H1 (cell line): ENCODE data around the gene ANKS1B. TPM values are rescaled to one million over a fixed set of nuclear protein-coding genes. Genes with fewer than 3 reads are reported as not detected.

Experiments used
- CTCF ChIA-PET: fragments of 300-600 bp; sonication (Branson Sonifier 250); formaldehyde crosslinking; loops from one replicate; lab custom pipeline; 2021; ENCODE audit not compliant: partially characterized antibody; lab: Charles Lee
- POLR2A ChIA-PET: fragments of 300-600 bp; sonication (Branson Sonifier 250); formaldehyde crosslinking; loops from one replicate; lab custom pipeline; 2021; ENCODE audit warnings: inconsistent platforms; ENCODE audit not compliant: partially characterized antibody; lab: Charles Lee
- DNase-seq, 2 experiments: peaks; one replicate each; pipeline versions ENCODE4 v3.0.0 to v3.0.0-alpha.2; 2010 to 2022; ENCODE audit warnings: low spot score in 2 of 2, low read depth in 1 of 2, mixed read lengths in 1 of 2
- FAIRE-seq: peaks from 2 replicates; lab custom pipeline; 2011; peaks lifted over from hg19 to GRCh38; lab: Jason Lieb, UNC
- H2AFZ ChIP-seq: 2 replicates; pipeline ENCODE4 v1.8.1; 2012; ENCODE audit warnings: low read length, inconsistent platforms
- H2AK5ac ChIP-seq: 2 replicates; pipeline ENCODE4 v1.6.1; 2013; ENCODE audit warnings: low read depth, low read length
- H2BK120ac ChIP-seq: replicated peaks from 2 replicates; pipeline ENCODE3; 2013; ENCODE audit warnings: low read depth, low read length, inconsistent platforms
- H2BK12ac ChIP-seq: 2 replicates; pipeline ENCODE4 v1.6.1; 2013; ENCODE audit warnings: low read depth, low read length
- H2BK15ac ChIP-seq: 2 replicates; pipeline ENCODE4 v1.6.1; 2013; ENCODE audit warnings: low read length
- H2BK20ac ChIP-seq: 2 replicates; pipeline ENCODE4 v1.6.1; 2013; ENCODE audit warnings: low read length
- H2BK5ac ChIP-seq: 2 replicates; pipeline ENCODE4 v1.6.1; 2013; ENCODE audit warnings: low read depth, low read length
- H3K14ac ChIP-seq: 2 replicates; pipeline ENCODE4 v1.6.1; 2013; ENCODE audit warnings: inconsistent platforms; ENCODE audit not compliant: insufficient read length
- H3K18ac ChIP-seq: 2 replicates; pipeline ENCODE4 v1.6.1; 2013; ENCODE audit warnings: low read length; ENCODE audit errors: extremely low read depth
- H3K23ac ChIP-seq: 2 replicates; pipeline ENCODE4 v1.6.1; 2013; ENCODE audit warnings: inconsistent platforms; ENCODE audit not compliant: insufficient read length
- H3K23me2 ChIP-seq: 2 replicates; pipeline ENCODE4 v1.6.1; 2013; ENCODE audit warnings: low read depth, low read length
- H3K27ac ChIP-seq: 2 replicates; pipeline ENCODE4 v1.6.1; 2011; ENCODE audit warnings: low read depth, low read length, inconsistent platforms
- H3K27me3 ChIP-seq, 4 experiments: replicated peaks in 1 of 4; 1 replicate in 1 of 4; 2 replicates in 3 of 4; pipeline versions ENCODE4 v1.6.1 to v1.8.1; 2011 to 2013; ENCODE audit warnings: low read length in 3 of 4, mild to moderate bottlenecking in 3 of 4, inconsistent platforms in 2 of 4, mixed read lengths in 2 of 4, moderate library complexity in 1 of 4; ENCODE audit not compliant: control insufficient read depth in 3 of 4, insufficient read depth in 3 of 4; ENCODE audit errors: extremely low read depth in 1 of 4
- H3K36me3 ChIP-seq, 4 experiments: 2 replicates each; pipeline versions ENCODE4 v1.6.1 to v1.8.1; 2011 to 2013; ENCODE audit warnings: mild to moderate bottlenecking in 4 of 4, low read length in 3 of 4, moderate library complexity in 2 of 4, control low read depth in 1 of 4, inconsistent platforms in 1 of 4; ENCODE audit not compliant: insufficient read depth in 4 of 4, control insufficient read depth in 2 of 4
- H3K4ac ChIP-seq: replicated peaks from 2 replicates; pipeline ENCODE3; 2013; ENCODE audit warnings: low read length, low read depth, mixed read lengths, inconsistent platforms; ENCODE audit not compliant: insufficient read length
- H3K4me1 ChIP-seq, 4 experiments: replicated peaks in 1 of 4; 1 replicate in 1 of 4; 2 replicates in 3 of 4; pipeline versions ENCODE4 v1.6.1 to v1.8.1; 2011 to 2013; ENCODE audit warnings: low read length in 3 of 4, inconsistent platforms in 2 of 4, mixed read lengths in 1 of 4; ENCODE audit not compliant: insufficient read depth in 4 of 4, control insufficient read depth in 3 of 4
- H3K4me2 ChIP-seq, 2 experiments: 2 replicates each; pipeline versions ENCODE4 v1.6.1 to v1.8.1; 2011 to 2013; ENCODE audit warnings: low read depth in 2 of 2, low read length in 2 of 2, control low read depth in 1 of 2, inconsistent platforms in 1 of 2, mild to moderate bottlenecking in 1 of 2; ENCODE audit not compliant: insufficient read depth in 1 of 2
- H3K4me3 ChIP-seq, 4 experiments: fragments of 200-600, 300-600 bp in 1 of 4; sonication (generic), shearing (Covaris generic), sonication (Bioruptor Twin) in 1 of 4; 2 replicates each; pipeline versions ENCODE4 v1.5.1 to v1.8.1; 2011 to 2016; ENCODE audit warnings: low read length in 4 of 4, low read depth in 3 of 4, control low read depth in 2 of 4, inconsistent platforms in 2 of 4, mild to moderate bottlenecking in 2 of 4, mixed read lengths in 1 of 4, moderate library complexity in 1 of 4; ENCODE audit not compliant: insufficient read depth in 2 of 4; ENCODE audit errors: extremely low read depth in 1 of 4
- H3K56ac ChIP-seq: replicated peaks from 2 replicates; pipeline ENCODE3; 2013; ENCODE audit warnings: low read depth, mild to moderate bottlenecking, mixed read lengths, low read length, inconsistent platforms; ENCODE audit not compliant: insufficient read length
- H3K79me1 ChIP-seq: 2 replicates; pipeline ENCODE4 v1.6.1; 2013; ENCODE audit warnings: low read depth, low read length, control low read depth
- H3K79me2 ChIP-seq, 2 experiments: 2 replicates each; pipeline versions ENCODE4 v1.6.1 to v1.8.1; 2012 to 2013; ENCODE audit warnings: low read length in 2 of 2, mild to moderate bottlenecking in 2 of 2, inconsistent platforms in 1 of 2; ENCODE audit not compliant: insufficient read depth in 2 of 2, control insufficient read depth in 1 of 2
- H3K9ac ChIP-seq, 4 experiments: replicated peaks in 1 of 4; 1 replicate in 1 of 4; 2 replicates in 3 of 4; pipeline versions ENCODE4 v1.6.1 to v1.8.1; 2011 to 2013; ENCODE audit warnings: low read depth in 3 of 4, low read length in 3 of 4, control low read depth in 2 of 4, mild to moderate bottlenecking in 2 of 4, moderate library complexity in 2 of 4, inconsistent platforms in 1 of 4; ENCODE audit errors: extremely low read depth in 1 of 4
- H3K9me3 ChIP-seq, 2 experiments: 2 replicates each; pipeline versions ENCODE4 v1.6.1 to v1.8.1; 2012 to 2013; ENCODE audit warnings: mild to moderate bottlenecking in 2 of 2, moderate library complexity in 2 of 2, control low read depth in 1 of 2, inconsistent platforms in 1 of 2, low read depth in 1 of 2, low read length in 1 of 2, mixed read lengths in 1 of 2; ENCODE audit not compliant: insufficient read depth in 2 of 2
- H4K20me1 ChIP-seq, 2 experiments: replicated peaks in 1 of 2; 2 replicates each; pipeline versions ENCODE3 to v1.8.1; 2011 to 2013; ENCODE audit warnings: inconsistent platforms in 2 of 2, low read length in 2 of 2, mild to moderate bottlenecking in 1 of 2; ENCODE audit not compliant: insufficient read depth in 2 of 2, control insufficient read depth in 1 of 2
- H4K5ac ChIP-seq: 2 replicates; pipeline ENCODE4 v1.6.1; 2013; ENCODE audit warnings: low read length, low read depth, mixed read lengths, inconsistent platforms; ENCODE audit not compliant: insufficient read length
- H4K8ac ChIP-seq: 2 replicates; pipeline ENCODE4 v1.8.0; 2013; ENCODE audit warnings: mild to moderate bottlenecking, moderate library complexity, low read length, inconsistent platforms; ENCODE audit not compliant: insufficient read depth; ENCODE audit errors: extremely low read depth
- H4K91ac ChIP-seq: replicated peaks from 2 replicates; pipeline ENCODE3; 2013; ENCODE audit warnings: low read length, mixed read lengths, inconsistent platforms; ENCODE audit not compliant: insufficient read length
- CEBPB ChIP-seq: IDR thresholded peaks from 2 replicates; pipeline ENCODE4 v1.6.1; 2012; ENCODE audit warnings: low read depth, low read length
- CHD1 ChIP-seq: IDR thresholded peaks from 2 replicates; pipeline ENCODE4 v1.6.1; 2012; ENCODE audit warnings: low read depth, low read length, improper control_type of control experiment
- GTF2F1 ChIP-seq: IDR thresholded peaks from 2 replicates; pipeline ENCODE4 v1.6.1; 2012; ENCODE audit warnings: low read depth, low read length, improper control_type of control experiment, borderline replicate concordance
- JUND ChIP-seq: IDR thresholded peaks from 2 replicates; pipeline ENCODE4 v1.6.1; 2011; ENCODE audit warnings: mild to moderate bottlenecking, improper control_type of control experiment, low read length
- PHF8 ChIP-seq: fragments of 200-600 bp; sonication (generic); conservative IDR thresholded peaks from 2 replicates; pipeline ENCODE4 v1.7.1; 2012; ENCODE audit warnings: low read depth, mild to moderate bottlenecking, inconsistent platforms, low read length, moderate library complexity
- POU5F1 ChIP-seq: IDR thresholded peaks from 2 replicates; pipeline ENCODE4 v1.6.1; 2011; ENCODE audit warnings: low read depth, mild to moderate bottlenecking, low read length, moderate library complexity
- SIN3A ChIP-seq, 2 experiments: IDR thresholded peaks in 1 of 2; conservative IDR thresholded peaks in 1 of 2; 2 replicates each; pipeline ENCODE4 v1.6.1; 2011 to 2012; ENCODE audit warnings: low read length in 2 of 2, improper control_type of control experiment in 1 of 2, low read depth in 1 of 2, mild to moderate bottlenecking in 1 of 2
- TCF12 ChIP-seq: IDR thresholded peaks from 2 replicates; pipeline ENCODE4 v1.6.1; 2011; ENCODE audit warnings: low read depth, mild to moderate bottlenecking, low read length
- WGBS, 2 experiments: shearing (Covaris generic) in 1 of 2; methylation state at CpG; one replicate each; pipeline versions ENCODE4 v1.1.6 to v1.1.7; 2013 to 2015; ENCODE audit warnings: low lambda C conversion rate in 2 of 2, mixed read lengths in 2 of 2, inconsistent platforms in 1 of 2, low coverage in 1 of 2, missing lambda C conversion rate in 1 of 2; ENCODE audit not compliant: insufficient replicate concordance in 2 of 2, insufficient coverage in 1 of 2, insufficient read length in 1 of 2; ENCODE audit errors: extremely low coverage in 1 of 2, missing lambda C conversion rate in 1 of 2; 5-methylcytosine and 5-hydroxymethylcytosine counted together
- polyA plus RNA-seq, 7 experiments: library from polyadenylated mRNA; depleted of rRNA in 3 of 7; stranded (reverse) in 5 of 7; unstranded in 2 of 7; fragments of >200 nt in 5 of 7; fragments of 200-250 nt in 2 of 7; gene quantifications; 1 replicate in 5 of 7; 2 replicates in 1 of 7; 4 replicates in 1 of 7; pipeline versions ENCODE4 v1.2.1 to v1.2.3, GENCODE V29; 2011 to 2013; ENCODE audit warnings: missing spikeins in 2 of 7, mixed read lengths in 2 of 7
- total RNA-seq: library from RNA; stranded (reverse); fragmentation: NEBNext Ultra II Directional; extraction: Animal tissue kit (Norgen Biotek cat#: 25700); gene quantifications from 2 replicates; pipeline ENCODE4 v1.2.1, GENCODE V29; 2021
- TF ChIP-seq, protein P1 (sequence below): IDR thresholded peaks from 2 replicates; pipeline ENCODE4 v1.6.1; 2011; ENCODE audit warnings: low read depth, mild to moderate bottlenecking, low read length; ENCODE audit not compliant: insufficient read depth

The ANKS1B gene
- total and polyA plus RNA-seq, 2 of the 8 experiments (the other 6 are each of a cell fraction or from before 2014, with no cell fraction given) = 2.7 to 6.1 TPM

DNA sequence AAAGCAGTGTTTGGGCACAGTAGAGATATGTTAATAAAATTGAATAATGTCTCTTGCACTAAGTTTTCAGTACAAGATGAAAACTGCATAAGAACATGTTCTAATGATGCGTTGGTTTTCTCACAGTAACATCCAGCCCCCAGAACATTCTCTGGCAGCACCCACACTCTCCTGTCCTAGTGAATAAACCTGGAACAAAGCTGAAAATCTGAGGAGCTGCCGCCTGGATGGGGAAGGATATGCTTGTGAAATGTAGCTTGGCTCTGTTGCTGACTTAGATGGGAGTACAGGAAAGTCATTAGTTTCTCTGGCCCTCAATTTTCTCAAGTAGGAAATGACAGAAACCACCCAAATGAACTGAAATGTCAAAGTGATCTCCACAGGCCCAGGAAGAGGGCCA is 1015.8 kb downstream of the ANKS1B start:
- Histone ChIP-seq H2BK20ac (no peak overlapping the region), H3K23me2 (no peaks in the 10 kb centered on the region), H2BK12ac (no peak overlapping the region), H3K79me2 (no peaks in the 10 kb centered on the region), H3K4ac (no peak overlapping the region), H3K9ac (no peak overlapping the region), H2AFZ (no peak overlapping the region), H3K4me2 (no peak overlapping the region), H3K23ac (no peak overlapping the region), H3K4me1 (no peaks in the 10 kb centered on the region), H3K18ac (no peak overlapping the region), H3K56ac (no peak overlapping the region), H3K14ac (no peak overlapping the region), H2BK5ac (no peak overlapping the region), H3K27ac (no peak overlapping the region)
- DNase-seq = no peak
- FAIRE-seq = no peak
- TF ChIP-seq JUND = no peak
- TF ChIP-seq PHF8 = no peak
- TF ChIP-seq POU5F1 = no peak
- TF ChIP-seq, protein P1, sequence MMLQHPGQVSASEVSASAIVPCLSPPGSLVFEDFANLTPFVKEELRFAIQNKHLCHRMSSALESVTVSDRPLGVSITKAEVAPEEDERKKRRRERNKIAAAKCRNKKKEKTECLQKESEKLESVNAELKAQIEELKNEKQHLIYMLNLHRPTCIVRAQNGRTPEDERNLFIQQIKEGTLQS = no peak
- TF ChIP-seq TCF12 = no peak
- no peak for TF ChIP-seq GTF2F1
- no peak for TF ChIP-seq SIN3A (conservative IDR thresholded peaks at IDR 0.05 in 1 of 2, IDR thresholded peaks at IDR 0.05 in 1 of 2; ENCODE audit: low read depth in 1 of 2, low read length in 2 of 2)
- TF ChIP-seq CHD1 = no peak
- TF ChIP-seq CEBPB = no peak
- TF ChIP-seq, all 59 proteins: peak for 0
- Histone ChIP-seq H4K8ac (no peak overlapping the region), H2AK5ac (no peak overlapping the region), H4K91ac (no peak overlapping the region), H4K5ac (no peak overlapping the region), H3K36me3 (no peaks in the 10 kb centered on the region), H3K27me3 (no peaks in the 10 kb centered on the region), H3K4me3 (no peak overlapping the region), H2BK15ac (no peak overlapping the region), H4K20me1 (no peaks in the 10 kb centered on the region), H3K9me3 (no peaks in the 10 kb centered on the region), H2BK120ac (no peak overlapping the region), H3K79me1 (no peaks in the 10 kb centered on the region)
- ChIA-PET POLR2A (no interaction called here), CTCF (interaction anchor here (0.9 to 3.4 kb wide), 4 partner anchors 9 to 18 kb away, joined by 3 to 34 read pairs (median 4); no protein-coding TSS in a partner anchor)
- WGBS, 2 experiments = 92% methylated on average over 2 of the region's 2 CpGs; no CpG with 5 or more reads in 1 of the 2 experiments
